ENCODE results near the gene INTS11. TPM values are rescaled to one million over a fixed set of nuclear protein-coding genes. Genes with fewer than 3 reads are reported as not detected.

INTS11 gene
- total RNA-seq, 1 donor from 2014 or later, result 54.0 TPM

- no peak for ATAC-seq
Observed at GRCh38 chr1:1312450-1313314, 11.8 kb downstream of the INTS11 start.

GRCh38 chr1:1311107-1312104 lies 13.1 kb downstream of the INTS11 start:
- no peak for ATAC-seq

- ATAC-seq, result peak; percentile 8
Observed at GRCh38 chr1:1310476-1311053, 13.9 kb downstream of the INTS11 start.

GRCh38 chr1:1310109-1310385 lies 14.4 kb downstream of the INTS11 start:
- no peak for ATAC-seq

- ATAC-seq, result no peak
Observed at GRCh38 chr1:1309251-1310108, 15.0 kb downstream of the INTS11 start.

- no peak for ATAC-seq
Observed at GRCh38 chr1:1308756-1309250, 15.7 kb downstream of the INTS11 start.

GRCh38 chr1:1307923-1308755 lies 16.3 kb downstream of the INTS11 start, which contains the start of the genes ACAP3 and PUSL1:
ACAP3 (minus strand) TSS chr1:1307930; CDS start chr1:1307815, 115 bp downstream.
PUSL1 (plus strand) TSS chr1:1308597; CDS start chr1:1308644, 47 bp downstream.
- ATAC-seq, result peak; percentile 67

GRCh38 chr1:1307261-1307922 lies 17.1 kb downstream of the INTS11 start:
- no peak for ATAC-seq

GRCh38 chr1:1306661-1307260 lies 17.7 kb downstream of the INTS11 start:
- ATAC-seq, result no peak

- ATAC-seq, result no peak
Observed at GRCh38 chr1:1306070-1306660, 18.3 kb downstream of the INTS11 start.

GRCh38 chr1:1305300-1306069 lies 19.0 kb downstream of the INTS11 start:
- ATAC-seq, result peak; percentile 51

GRCh38 chr1:1304331-1305299 lies 19.8 kb downstream of the INTS11 start:
- ATAC-seq, result no peak

- ATAC-seq, result no peak
Observed at GRCh38 chr1:1303736-1304135, 20.7 kb downstream of the INTS11 start.

GRCh38 chr1:1302951-1303509 lies 21.4 kb downstream of the INTS11 start:
- ATAC-seq, result peak; percentile 52

- ATAC-seq, result no peak
Observed at GRCh38 chr1:1302006-1302430, 22.4 kb downstream of the INTS11 start.

- no peak for ATAC-seq
Observed at GRCh38 chr1:1300352-1300739, 24.1 kb downstream of the INTS11 start.

All from esophagus mucosa (tissue), 1 donor.